HepG2 (cell line): ENCODE data around the gene ELAVL3. TPM values are rescaled to one million over a fixed set of nuclear protein-coding genes. Genes with fewer than 3 reads are reported as not detected.
A peak's percentile ranks its signal among the peaks of the same experiment; 100 is the strongest.

Experiments
- ATAC-seq: fragments of 200-7000 bp; cut with Tn5 transposase; 3 replicates; pipeline ENCODE4 v1.9.1; 2020; ENCODE audit warnings: mild to moderate bottlenecking, moderate library complexity
- BruUV-seq: library from RNA; stranded (reverse); fragments of 400-500 nt; replicated peaks from 2 replicates; lab custom pipeline; 2021; lab: Mats Ljungman, UMichigan
- CTCF ChIA-PET: fragments of 300-600 bp; formaldehyde crosslinking; extraction: SDS; loops from one replicate; lab custom pipeline; 2021; ENCODE audit warnings: low total read pairs, inconsistent platforms, low intra/inter-chr PET ratio; lab: Yijun Ruan, JAX
- POLR2A ChIA-PET: fragments of 350-600 bp; sonication (Branson Sonifier 250); formaldehyde crosslinking; loops from one replicate; lab custom pipeline; 2020; ENCODE audit warnings: antibody characterized with exemption, inconsistent platforms; lab: Yijun Ruan, JAX
- DNase-seq: peaks from one replicate; pipeline ENCODE4 v3.0.0-alpha.2; 2015; ENCODE audit warnings: low spot score
- FAIRE-seq: peaks from 3 replicates; lab custom pipeline; 2011; peaks lifted over from hg19 to GRCh38; lab: Jason Lieb, UNC
- H2AFZ ChIP-seq: one replicate; pipeline ENCODE4 v1.6.1; 2011; ENCODE audit warnings: low read length, inconsistent platforms
- H3K27ac ChIP-seq: fragments of 300-600 bp; 3 replicates; pipeline ENCODE4 v1.8.0; 2011; ENCODE audit warnings: mixed run types, mild to moderate bottlenecking, mixed read lengths, low read length, inconsistent platforms; ENCODE audit not compliant: insufficient read depth; ENCODE audit errors: extremely low read length
- H3K27me3 ChIP-seq, 2 experiments: fragments of 200-600 bp in 1 of 2; 2 replicates in 1 of 2; 3 replicates in 1 of 2; pipeline versions ENCODE4 v1.6.0 to v1.8.0; 2011; ENCODE audit warnings: low read length in 2 of 2, mild to moderate bottlenecking in 2 of 2, moderate library complexity in 2 of 2, inconsistent platforms in 1 of 2; ENCODE audit not compliant: insufficient read depth in 2 of 2, control insufficient read depth in 1 of 2
- H3K36me3 ChIP-seq, 2 experiments: fragments of 200-600 bp in 1 of 2; replicated peaks in 1 of 2; 2 replicates in 1 of 2; 3 replicates in 1 of 2; pipeline versions ENCODE4 v1.5.1 to v1.8.0; 2011; ENCODE audit warnings: low read length in 2 of 2, inconsistent platforms in 1 of 2; ENCODE audit not compliant: insufficient read depth in 2 of 2, control insufficient read depth in 1 of 2
- H3K4me1 ChIP-seq: 2 replicates; pipeline ENCODE4 v1.5.1; 2012; ENCODE audit warnings: low read length, inconsistent platforms; ENCODE audit not compliant: insufficient read depth
- H3K4me2 ChIP-seq: 2 replicates; pipeline ENCODE4 v1.6.0; 2011; ENCODE audit warnings: low read depth, low read length, inconsistent platforms
- H3K4me3 ChIP-seq, 3 experiments: fragments of 200-600 bp in 1 of 3; sonication (generic), shearing (Covaris generic) in 1 of 3; replicated peaks in 1 of 3; 2 replicates each; pipeline ENCODE4 v1.5.1; 2011 to 2016; ENCODE audit warnings: low read length in 3 of 3, inconsistent platforms in 2 of 3, low read depth in 2 of 3, mild to moderate bottlenecking in 2 of 3, control low read depth in 1 of 3, mixed read lengths in 1 of 3; ENCODE audit not compliant: insufficient read depth in 1 of 3
- H3K79me2 ChIP-seq: one replicate; pipeline ENCODE4 v1.6.1; 2011; ENCODE audit warnings: low read length, inconsistent platforms; ENCODE audit not compliant: insufficient read depth
- H3K9ac ChIP-seq: 2 replicates; pipeline ENCODE4 v1.6.0; 2011; ENCODE audit warnings: mild to moderate bottlenecking, low read depth, low read length, inconsistent platforms; ENCODE audit not compliant: insufficient read depth
- H3K9me3 ChIP-seq: 2 replicates; pipeline ENCODE4 v1.5.1; 2012; ENCODE audit warnings: mild to moderate bottlenecking, low read length
- H4K20me1 ChIP-seq: 2 replicates; pipeline ENCODE4 v1.6.0; 2011; ENCODE audit warnings: inconsistent platforms, mild to moderate bottlenecking, low read length, moderate library complexity; ENCODE audit not compliant: insufficient read depth
- KLF12 ChIP-seq: sonication (generic); formaldehyde crosslinking; IDR thresholded peaks from 2 replicates; pipeline ENCODE4 v1.4.0; 2020; ENCODE audit warnings: missing genetic modification reagents, borderline replicate concordance
- MED1 ChIP-seq: sonication (generic); formaldehyde crosslinking; IDR thresholded peaks from 2 replicates; pipeline ENCODE4 v1.4.0; 2020; ENCODE audit warnings: missing genetic modification reagents
- MIER2 ChIP-seq: IDR thresholded peaks from 2 replicates; pipeline ENCODE4 v1.6.1; 2016; ENCODE audit warnings: missing biosample characterization, missing genetic modification reagents
- SAP130 ChIP-seq: IDR thresholded peaks from 2 replicates; pipeline ENCODE4 v1.6.1; 2016; ENCODE audit warnings: low read depth
- SKI ChIP-seq: fragments of 450-650 bp; IDR thresholded peaks from one replicate; pipeline ENCODE4 v1.6.1; 2018; ENCODE audit warnings: mild to moderate bottlenecking; ENCODE audit not compliant: partially characterized antibody
- ZBTB42 ChIP-seq: sonication (generic); formaldehyde crosslinking; IDR thresholded peaks from 2 replicates; pipeline ENCODE4 v1.5.0; 2020; ENCODE audit warnings: mild to moderate bottlenecking, missing genetic modification reagents
- WGBS: methylation state at CpG from one replicate; pipeline ENCODE4 v1.1.6; 2017; ENCODE audit warnings: low lambda C conversion rate; 5-methylcytosine and 5-hydroxymethylcytosine counted together
- in situ Hi-C: cut with HindIII; loops from 2 replicates; pipeline ENCODE4 v1.10.0; 2017; ENCODE audit warnings: low pct_unique_long_range_greater_than_20kb; ENCODE audit not compliant: extremely low pct_ligation_motif_present
- intact Hi-C: fragments of 100-400 bp; cut with micrococcal nuclease; formaldehyde crosslinking; loops from one replicate; pipeline ENCODE4 v1.10.0; 2022; ENCODE audit not compliant: unreplicated experiment
- polyA plus RNA-seq, 8 experiments: library from polyadenylated mRNA; depleted of rRNA in 3 of 8; stranded (reverse) in 7 of 8; unstranded in 1 of 8; fragments of >200 nt; fragmentation: Illumina TruSeq in 4 of 8; extraction: Trizol in 4 of 8; gene quantifications; 2 replicates each; pipeline versions ENCODE4 v1.2.1 to v1.2.3, GENCODE V29; 2011 to 2016; ENCODE audit warnings: low read depth in 4 of 8, missing spikeins in 1 of 8, mixed read lengths in 1 of 8; ENCODE audit not compliant: insufficient read depth in 1 of 8
- total RNA-seq, 5 experiments: library from RNA; depleted of rRNA; stranded (reverse); fragments of >200 nt; fragmentation: Illumina TruSeq; extraction: Trizol; gene quantifications; 2 replicates each; pipeline ENCODE4 v1.2.3, GENCODE V29; 2016; ENCODE audit warnings: low read depth in 1 of 5
- TF ChIP-seq, protein P1 (sequence below): sonication (generic); formaldehyde crosslinking; IDR thresholded peaks from 2 replicates; pipeline ENCODE4 v1.4.0; 2020; ENCODE audit warnings: missing genetic modification reagents
- TF ChIP-seq, protein P2 (sequence below), 2 experiments: IDR thresholded peaks; 2 replicates each; pipeline ENCODE4 v1.6.1; 2011 to 2012; ENCODE audit warnings: low read length in 2 of 2, borderline replicate concordance in 1 of 2, low read depth in 1 of 2, mild to moderate bottlenecking in 1 of 2, moderate library complexity in 1 of 2
- TF ChIP-seq, protein P3 (sequence below): sonication (generic); formaldehyde crosslinking; IDR thresholded peaks from 2 replicates; pipeline ENCODE4 v1.4.0; 2020; ENCODE audit warnings: missing genetic modification reagents, borderline replicate concordance

The ELAVL3 gene
- total and polyA plus RNA-seq, 2 of the 13 experiments (the other 11 are each of a cell fraction or from before 2014, with no cell fraction given) = 0.03 TPM; not detected in 1

DNA sequence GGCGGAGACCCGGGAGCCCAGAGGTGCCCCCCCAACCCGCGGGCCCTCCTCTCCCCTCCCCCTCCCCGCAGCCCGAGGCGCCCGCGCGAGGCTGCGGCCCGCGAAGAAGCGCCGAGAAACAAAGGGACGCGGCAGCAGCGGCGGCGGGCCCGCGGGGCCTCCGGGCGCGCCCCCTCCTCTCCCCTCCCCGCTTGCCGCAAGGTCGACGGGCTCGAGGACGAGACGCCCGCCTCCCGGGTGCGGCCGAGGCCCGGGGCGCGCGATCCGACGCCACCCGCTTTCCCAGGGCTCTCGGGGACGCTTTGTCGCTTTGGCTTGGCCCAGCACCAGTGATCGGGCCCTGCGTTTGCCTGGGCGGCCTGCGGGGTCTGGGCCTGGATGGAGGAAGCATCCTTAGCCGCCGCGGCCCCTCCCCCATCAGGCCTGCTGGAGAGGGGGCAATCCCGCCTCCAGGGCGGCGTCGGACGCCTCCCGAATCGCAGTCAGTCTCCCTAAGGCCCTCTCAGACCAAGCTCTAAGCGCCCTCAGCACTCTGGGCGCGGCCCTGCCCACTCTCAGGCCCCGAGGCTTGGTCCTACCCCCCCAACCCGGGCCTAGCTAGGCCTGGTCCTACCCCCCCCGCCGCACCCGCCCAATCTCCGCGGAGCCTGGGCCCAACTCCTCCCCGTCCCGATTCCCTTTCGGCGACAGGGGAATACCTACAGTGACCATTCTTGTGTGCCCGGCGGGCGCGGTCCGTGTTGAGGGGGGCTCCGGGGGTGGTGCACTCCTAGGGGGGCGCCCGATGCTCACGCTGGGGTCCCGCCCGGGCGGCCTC is 740 bp downstream of the ELAVL3 start:
- 55% methylated on average over 15 of the region's 86 CpGs for WGBS
- ChIA-PET POLR2A (interaction anchor here (0.8 to 1.0 kb wide), 4 partner anchors 11 to 105 kb away, joined by 3 read pairs; partner anchors contain the start of genes ECSIT, ODAD3, PRKCSH and SWSAP1), CTCF (no interaction called here)
- Histone ChIP-seq H3K4me2 (peak overlapping the region; percentile 39; the same call in 1 of the 2 replicates), H3K36me3 (no peaks in the 10 kb centered on the region), H3K27ac (no peak overlapping the region), H3K4me1 (peaks cover 17% of the 10 kb centered on the region), H3K9me3 (no peaks in the 10 kb centered on the region), H3K4me3 (peak overlapping the region; percentile 7 to 37 (median 20); a peak in 2 of 6 replicates), H3K79me2 (no peaks in the 10 kb centered on the region), H3K9ac (no peak overlapping the region), H2AFZ (no peak overlapping the region), H4K20me1 (peaks cover 10% of the 10 kb centered on the region; the same call in 1 of the 2 replicates), H3K27me3 (peaks cover 5 to 32% of the 10 kb centered on the region in 2 experiments; a peak in 4 of 5 replicates)
- ATAC-seq (no peak), DNase-seq (no peak), FAIRE-seq (no peak)
- in situ Hi-C loops = loop anchor here (5.0 kb wide), 1 partner anchor 98 kb away; the partner anchor contains the start of gene EPOR
- no TSS peak for BruUV-seq
- intact Hi-C loops = no loop called here
- TF ChIP-seq, protein P1, sequence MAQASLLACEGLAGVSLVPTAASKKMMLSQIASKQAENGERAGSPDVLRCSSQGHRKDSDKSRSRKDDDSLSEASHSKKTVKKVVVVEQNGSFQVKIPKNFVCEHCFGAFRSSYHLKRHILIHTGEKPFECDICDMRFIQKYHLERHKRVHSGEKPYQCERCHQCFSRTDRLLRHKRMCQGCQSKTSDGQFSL = 0 out of 2 replicates have a peak, but pooled peaks have one; percentile 69
- TF ChIP-seq MED1 (CRISPR knock-in tag) = no peak

DNA sequence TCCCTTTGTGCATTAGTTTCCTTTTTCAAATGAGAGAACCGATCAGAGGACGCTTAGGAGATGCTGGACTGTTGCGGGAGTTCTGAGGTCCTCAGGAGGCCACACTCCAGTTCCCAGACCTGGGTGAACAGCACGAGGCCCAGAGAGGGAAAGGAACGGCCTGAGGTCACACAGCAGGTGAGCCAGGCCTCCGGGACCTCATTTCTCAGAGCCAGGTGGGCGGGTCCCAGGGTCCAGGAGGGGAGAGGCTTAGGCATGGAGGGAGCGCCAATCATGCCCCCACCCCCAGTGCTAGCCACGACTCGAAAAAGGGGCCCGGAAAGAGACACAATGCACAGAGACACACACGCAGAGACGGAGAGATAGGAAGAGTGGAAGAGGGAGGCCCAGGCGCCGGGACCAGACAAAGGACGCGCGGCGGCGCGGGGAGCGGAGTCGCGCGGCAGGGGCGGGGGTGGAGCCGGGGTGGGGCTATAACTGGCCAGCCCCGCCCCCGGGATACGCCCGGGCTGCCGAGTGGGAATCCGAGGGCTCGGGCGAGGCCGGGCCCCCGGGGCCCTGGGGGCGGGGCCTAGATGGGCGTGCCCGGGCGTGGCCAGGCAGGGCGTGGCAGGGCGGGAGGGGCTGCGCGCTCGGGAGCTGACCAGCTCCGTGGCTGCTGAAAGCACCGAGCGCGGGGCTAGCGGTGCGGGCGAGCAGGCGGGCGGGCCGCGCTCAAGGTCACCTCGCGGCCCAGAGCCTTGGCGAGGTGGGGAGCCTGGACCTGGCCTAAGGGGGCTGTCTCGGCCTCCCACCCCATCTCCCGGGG is 1.6 kb downstream of the ELAVL3 start:
- peak; percentile 41 for DNase-seq
- H2AFZ ChIP-seq = no peak overlapping the region
- BruUV-seq = no TSS peak
- H3K27me3 ChIP-seq = peaks cover 5 to 32% of the 10 kb centered on the region in 2 experiments; a peak in 4 of 5 replicates
- H3K9ac ChIP-seq = no peak overlapping the region
- peak overlapping the region; percentile 51; the same call in 1 of the 2 replicates for H3K4me2 ChIP-seq
- no peak for FAIRE-seq
- no peaks in the 10 kb centered on the region for H3K9me3 ChIP-seq
- H4K20me1 ChIP-seq = peaks cover 10% of the 10 kb centered on the region; the same call in 1 of the 2 replicates
- H3K4me3 ChIP-seq = peak overlapping the region; percentile 7 to 37 (median 20); a peak in 3 of 6 replicates
- H3K79me2 ChIP-seq = no peaks in the 10 kb centered on the region
- ChIA-PET POLR2A (interaction anchor here (0.5 to 1.0 kb wide), 5 partner anchors 12 to 190 kb away, joined by 3 read pairs; partner anchors contain the start of genes ECSIT, ODAD3, PRKCSH and SWSAP1), CTCF (no interaction called here)
- 10% methylated on average over 20 of the region's 62 CpGs for WGBS
- intact Hi-C loops = no loop called here
- H3K4me1 ChIP-seq = peaks cover 17% of the 10 kb centered on the region
- ATAC-seq = peak; percentile 25
- H3K36me3 ChIP-seq = no peaks in the 10 kb centered on the region
- in situ Hi-C loops = no loop called here
- no peak overlapping the region for H3K27ac ChIP-seq
- TF ChIP-seq, protein P2, sequence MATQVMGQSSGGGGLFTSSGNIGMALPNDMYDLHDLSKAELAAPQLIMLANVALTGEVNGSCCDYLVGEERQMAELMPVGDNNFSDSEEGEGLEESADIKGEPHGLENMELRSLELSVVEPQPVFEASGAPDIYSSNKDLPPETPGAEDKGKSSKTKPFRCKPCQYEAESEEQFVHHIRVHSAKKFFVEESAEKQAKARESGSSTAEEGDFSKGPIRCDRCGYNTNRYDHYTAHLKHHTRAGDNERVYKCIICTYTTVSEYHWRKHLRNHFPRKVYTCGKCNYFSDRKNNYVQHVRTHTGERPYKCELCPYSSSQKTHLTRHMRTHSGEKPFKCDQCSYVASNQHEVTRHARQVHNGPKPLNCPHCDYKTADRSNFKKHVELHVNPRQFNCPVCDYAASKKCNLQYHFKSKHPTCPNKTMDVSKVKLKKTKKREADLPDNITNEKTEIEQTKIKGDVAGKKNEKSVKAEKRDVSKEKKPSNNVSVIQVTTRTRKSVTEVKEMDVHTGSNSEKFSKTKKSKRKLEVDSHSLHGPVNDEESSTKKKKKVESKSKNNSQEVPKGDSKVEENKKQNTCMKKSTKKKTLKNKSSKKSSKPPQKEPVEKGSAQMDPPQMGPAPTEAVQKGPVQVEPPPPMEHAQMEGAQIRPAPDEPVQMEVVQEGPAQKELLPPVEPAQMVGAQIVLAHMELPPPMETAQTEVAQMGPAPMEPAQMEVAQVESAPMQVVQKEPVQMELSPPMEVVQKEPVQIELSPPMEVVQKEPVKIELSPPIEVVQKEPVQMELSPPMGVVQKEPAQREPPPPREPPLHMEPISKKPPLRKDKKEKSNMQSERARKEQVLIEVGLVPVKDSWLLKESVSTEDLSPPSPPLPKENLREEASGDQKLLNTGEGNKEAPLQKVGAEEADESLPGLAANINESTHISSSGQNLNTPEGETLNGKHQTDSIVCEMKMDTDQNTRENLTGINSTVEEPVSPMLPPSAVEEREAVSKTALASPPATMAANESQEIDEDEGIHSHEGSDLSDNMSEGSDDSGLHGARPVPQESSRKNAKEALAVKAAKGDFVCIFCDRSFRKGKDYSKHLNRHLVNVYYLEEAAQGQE (IDR thresholded peaks at IDR 0.05; ENCODE audit: borderline replicate concordance in 1 of 2, low read depth in 1 of 2, low read length in 2 of 2) = peak; percentile 87 to 94
- peak; percentile 92 for TF ChIP-seq MIER2 (CRISPR knock-in tag)
- peak; percentile 86 for TF ChIP-seq SAP130 (CRISPR knock-in tag)
- TF ChIP-seq SKI = no peak
- TF ChIP-seq KLF12 (CRISPR knock-in tag) = peak; percentile 99
- TF ChIP-seq, protein P3, sequence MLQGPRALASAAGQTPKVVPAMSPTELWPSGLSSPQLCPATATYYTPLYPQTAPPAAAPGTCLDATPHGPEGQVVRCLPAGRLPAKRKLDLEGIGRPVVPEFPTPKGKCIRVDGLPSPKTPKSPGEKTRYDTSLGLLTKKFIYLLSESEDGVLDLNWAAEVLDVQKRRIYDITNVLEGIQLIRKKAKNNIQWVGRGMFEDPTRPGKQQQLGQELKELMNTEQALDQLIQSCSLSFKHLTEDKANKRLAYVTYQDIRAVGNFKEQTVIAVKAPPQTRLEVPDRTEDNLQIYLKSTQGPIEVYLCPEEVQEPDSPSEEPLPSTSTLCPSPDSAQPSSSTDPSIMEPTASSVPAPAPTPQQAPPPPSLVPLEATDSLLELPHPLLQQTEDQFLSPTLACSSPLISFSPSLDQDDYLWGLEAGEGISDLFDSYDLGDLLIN (CRISPR knock-in tag) = no peak
- no peak for TF ChIP-seq ZBTB42 (CRISPR knock-in tag)
